Suprapubic skin (tissue), 4 donors: Measurements from ENCODE around the gene RBBP8. TPM values are rescaled to one million over a fixed set of nuclear protein-coding genes. Genes with fewer than 3 reads are reported as not detected.

Source experiments
- DNase-seq, 2 donors: peaks; one replicate each; pipeline ENCODE4 v3.0.0-alpha.2; 2019; ENCODE audit warnings: low spot score in 2 of 2
- H3K27ac ChIP-seq: fragments of 200-600 bp; sonication (generic); one replicate; pipeline ENCODE4 v1.5.1; 2019
- H3K27me3 ChIP-seq: fragments of 200-600 bp; sonication (generic); one replicate; pipeline ENCODE4 v1.5.1; 2019
- H3K36me3 ChIP-seq: fragments of 200-600 bp; sonication (generic); one replicate; pipeline ENCODE4 v1.5.1; 2019
- H3K4me1 ChIP-seq: fragments of 200-600 bp; sonication (generic); one replicate; pipeline ENCODE4 v1.5.1; 2019
- H3K4me3 ChIP-seq: fragments of 200-600 bp; sonication (generic); one replicate; pipeline ENCODE4 v1.5.1; 2019; ENCODE audit warnings: mild to moderate bottlenecking
- H3K9me3 ChIP-seq: fragments of 200-600 bp; sonication (generic); one replicate; pipeline ENCODE4 v1.5.1; 2019
- EP300 ChIP-seq: sonication (generic); formaldehyde crosslinking; IDR thresholded peaks from one replicate; pipeline ENCODE4 v1.6.1; 2017; ENCODE audit warnings: antibody characterized with exemption
- POLR2A ChIP-seq, 2 donors: fragments of 450-650 bp; IDR thresholded peaks; one replicate each; pipeline ENCODE4 v1.6.1; 2017; ENCODE audit warnings: antibody characterized with exemption in 2 of 2, mild to moderate bottlenecking in 2 of 2, moderate library complexity in 2 of 2
- POLR2AphosphoS5 ChIP-seq, 3 donors: sonication (generic); formaldehyde crosslinking; IDR thresholded peaks; one replicate each; pipeline ENCODE4 v1.6.1; 2017; ENCODE audit warnings: antibody characterized with exemption in 3 of 3
- WGBS: methylation state at CpG from one replicate; pipeline ENCODE4 v1.1.5; 2018; 5-methylcytosine and 5-hydroxymethylcytosine counted together
- total RNA-seq, 4 donors: library from RNA; depleted of rRNA; stranded (reverse); fragments of >200 nt; gene quantifications; one replicate each; pipeline ENCODE4 v1.1.0, GENCODE V29; 2016
- TF ChIP-seq, protein P1 (sequence below), 2 donors: fragments of 200-600 bp in 1 of 2; fragments of 450-650 bp in 1 of 2; sonication (generic) in 1 of 2; IDR thresholded peaks; one replicate each; pipeline ENCODE4 v1.5.1; 2016 to 2019; ENCODE audit warnings: antibody characterized with exemption in 2 of 2, mild to moderate bottlenecking in 1 of 2, moderate library complexity in 1 of 2

The RBBP8 gene
- total RNA-seq, 4 donors from 2014 or later, result 41.0 to 78.1 (median 67.0) TPM

DNA sequence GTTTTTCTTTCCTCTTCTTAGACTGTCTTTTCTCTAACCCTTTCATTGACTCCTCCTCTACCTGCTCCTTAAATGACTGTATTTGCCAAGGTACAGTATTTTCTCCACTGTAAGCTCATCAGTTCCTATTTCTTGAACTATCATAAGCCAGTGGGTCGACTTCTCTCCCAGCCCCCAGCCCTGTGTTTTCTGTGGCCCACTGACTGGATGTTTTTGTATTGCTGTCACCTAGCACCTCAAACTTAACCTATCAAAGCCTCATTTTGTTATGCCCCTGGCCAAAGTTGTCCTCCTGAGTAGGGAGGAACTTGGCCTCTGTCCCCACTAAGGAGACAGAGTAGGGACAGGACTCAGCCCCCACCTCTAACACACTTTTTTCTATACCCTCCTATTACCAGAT, 136.8 kb downstream of the RBBP8 start:
- WGBS, result 65% methylated on average over 1 of the region's 1 CpG
- no peak overlapping the region for H3K27ac ChIP-seq
- no peak for DNase-seq
- no peak for TF ChIP-seq POLR2AphosphoS5 (IDR thresholded peaks at IDR 0.05)
- TF ChIP-seq, protein P1, sequence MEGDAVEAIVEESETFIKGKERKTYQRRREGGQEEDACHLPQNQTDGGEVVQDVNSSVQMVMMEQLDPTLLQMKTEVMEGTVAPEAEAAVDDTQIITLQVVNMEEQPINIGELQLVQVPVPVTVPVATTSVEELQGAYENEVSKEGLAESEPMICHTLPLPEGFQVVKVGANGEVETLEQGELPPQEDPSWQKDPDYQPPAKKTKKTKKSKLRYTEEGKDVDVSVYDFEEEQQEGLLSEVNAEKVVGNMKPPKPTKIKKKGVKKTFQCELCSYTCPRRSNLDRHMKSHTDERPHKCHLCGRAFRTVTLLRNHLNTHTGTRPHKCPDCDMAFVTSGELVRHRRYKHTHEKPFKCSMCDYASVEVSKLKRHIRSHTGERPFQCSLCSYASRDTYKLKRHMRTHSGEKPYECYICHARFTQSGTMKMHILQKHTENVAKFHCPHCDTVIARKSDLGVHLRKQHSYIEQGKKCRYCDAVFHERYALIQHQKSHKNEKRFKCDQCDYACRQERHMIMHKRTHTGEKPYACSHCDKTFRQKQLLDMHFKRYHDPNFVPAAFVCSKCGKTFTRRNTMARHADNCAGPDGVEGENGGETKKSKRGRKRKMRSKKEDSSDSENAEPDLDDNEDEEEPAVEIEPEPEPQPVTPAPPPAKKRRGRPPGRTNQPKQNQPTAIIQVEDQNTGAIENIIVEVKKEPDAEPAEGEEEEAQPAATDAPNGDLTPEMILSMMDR (IDR thresholded peaks at IDR 0.05), result no peak
- no peak for TF ChIP-seq POLR2A (IDR thresholded peaks at IDR 0.05)
- TF ChIP-seq EP300, result no peak
- H3K9me3 ChIP-seq, result no peaks in the 10 kb centered on the region
- H3K36me3 ChIP-seq, result no peaks in the 10 kb centered on the region
- H3K4me1 ChIP-seq, result no peaks in the 10 kb centered on the region
- H3K4me3 ChIP-seq, result no peak overlapping the region
- H3K27me3 ChIP-seq, result no peaks in the 10 kb centered on the region

DNA sequence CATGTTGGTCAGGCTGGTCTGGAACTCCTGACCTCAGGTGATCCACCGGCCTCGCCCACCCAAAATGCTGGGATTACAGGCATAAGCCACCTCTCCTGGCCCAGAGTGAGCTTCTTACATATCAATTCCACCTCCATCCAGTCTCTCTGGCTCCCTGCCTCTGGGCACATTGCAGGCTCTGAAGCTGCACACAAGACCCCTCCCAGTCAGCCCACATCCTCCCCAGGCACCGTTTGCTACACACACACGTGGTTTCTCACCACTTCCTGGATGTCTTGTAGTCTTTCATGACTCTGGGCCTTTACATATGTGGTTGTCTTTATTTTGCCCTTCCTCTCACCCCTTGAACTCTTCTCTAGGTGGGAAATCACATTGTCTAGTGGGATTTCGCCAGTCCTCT, 138.2 kb downstream of the RBBP8 start:
- Histone ChIP-seq H3K4me3 (no peak overlapping the region), H3K27ac (no peak overlapping the region), H3K27me3 (no peaks in the 10 kb centered on the region), H3K4me1 (no peaks in the 10 kb centered on the region), H3K9me3 (no peaks in the 10 kb centered on the region), H3K36me3 (no peaks in the 10 kb centered on the region)
- WGBS, result 68% methylated on average over 5 of the region's 5 CpGs
- DNase-seq, result no peak
- TF ChIP-seq, protein P1 (IDR thresholded peaks at IDR 0.05), result no peak
- TF ChIP-seq POLR2A (IDR thresholded peaks at IDR 0.05) (no peak), POLR2AphosphoS5 (IDR thresholded peaks at IDR 0.05) (no peak), EP300 (no peak)

DNA sequence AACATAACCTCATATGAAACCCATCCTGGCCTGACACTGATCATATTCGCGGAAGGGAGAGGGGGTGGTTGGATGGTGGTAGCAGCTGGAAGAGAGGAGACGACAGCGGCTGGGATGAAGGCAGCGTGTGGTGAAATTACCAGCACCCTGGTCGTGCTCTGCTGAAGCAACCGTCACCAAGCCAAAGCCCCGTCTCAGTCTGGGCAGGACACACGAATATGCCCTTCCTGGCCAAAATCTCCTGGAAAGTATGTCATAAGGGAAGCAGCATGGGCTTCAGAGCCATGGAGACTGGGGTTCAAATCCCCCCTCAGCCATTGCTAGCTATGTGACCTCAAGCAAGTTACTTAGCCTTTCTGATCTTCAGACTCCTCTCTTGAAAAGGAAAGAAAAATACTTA, 139.0 kb downstream of the RBBP8 start:
- 94% methylated on average over 9 of the region's 9 CpGs for WGBS
- Histone ChIP-seq H3K27ac (no peak overlapping the region), H3K27me3 (no peaks in the 10 kb centered on the region), H3K4me1 (no peaks in the 10 kb centered on the region), H3K4me3 (no peak overlapping the region), H3K36me3 (no peaks in the 10 kb centered on the region), H3K9me3 (no peaks in the 10 kb centered on the region)
- TF ChIP-seq, protein P1 (IDR thresholded peaks at IDR 0.05), result no peak
- TF ChIP-seq POLR2AphosphoS5 (IDR thresholded peaks at IDR 0.05), result no peak
- TF ChIP-seq EP300, result no peak
- no peak for TF ChIP-seq POLR2A (IDR thresholded peaks at IDR 0.05)
- DNase-seq, result no peak

DNA sequence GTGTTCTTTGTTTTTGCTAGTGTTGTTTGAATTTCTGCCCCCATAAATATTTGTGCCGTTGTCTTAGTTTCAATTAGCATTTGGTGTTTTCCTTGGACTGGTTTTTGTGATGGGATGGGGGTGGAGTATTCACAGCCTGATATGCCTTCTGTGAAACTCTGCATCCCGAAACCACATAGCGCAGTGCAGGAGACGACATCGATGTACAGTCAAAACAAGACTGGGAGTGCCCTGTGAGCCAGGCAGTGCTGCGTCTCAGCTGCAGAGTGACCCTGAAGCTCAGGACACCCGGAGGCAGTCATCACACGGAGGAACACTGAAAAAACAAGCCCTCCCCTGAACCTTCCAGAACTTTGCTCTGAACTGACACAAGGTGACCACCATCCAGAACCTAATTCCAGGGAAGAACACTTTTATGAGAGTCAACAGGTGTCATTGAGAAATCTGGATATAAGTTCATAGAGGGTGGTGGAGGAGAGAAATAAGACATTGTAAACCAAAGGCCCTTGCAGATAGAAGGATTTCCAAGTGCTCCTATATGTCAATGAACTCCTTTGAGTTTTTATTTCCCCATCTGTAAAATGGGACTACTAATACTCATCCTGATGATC, 141.0 kb downstream of the RBBP8 start:
- Histone ChIP-seq H3K9me3 (no peaks in the 10 kb centered on the region), H3K4me1 (peaks cover 5% of the 10 kb centered on the region), H3K27me3 (no peaks in the 10 kb centered on the region), H3K27ac (no peak overlapping the region), H3K4me3 (no peak overlapping the region), H3K36me3 (no peaks in the 10 kb centered on the region)
- TF ChIP-seq EP300 (no peak), POLR2AphosphoS5 (IDR thresholded peaks at IDR 0.05) (no peak), POLR2A (IDR thresholded peaks at IDR 0.05) (no peak)
- TF ChIP-seq, protein P1 (IDR thresholded peaks at IDR 0.05), result no peak
- WGBS, result 55% methylated on average over 8 of the region's 8 CpGs
- DNase-seq, result no peak

Other genes with a start within 250 kb of the RBBP8 start
- 10 to 100 TPM; 24.9 to 42.2 (median 38.0) TPM for gene CABLES1, start 202.2 kb downstream of the RBBP8 start, total RNA-seq